ENCODE measurements around the gene SLC15A3.

- no peak for TF ChIP-seq CTCF (IDR thresholded peaks at IDR 0.05; ENCODE audit: low read length)
- no peak for TF ChIP-seq EZH2 (IDR thresholded peaks at IDR 0.05; ENCODE audit: borderline replicate concordance, low read length)
Measured at GRCh38 chr11:60935676-60936442, 16.1 kb downstream of the SLC15A3 start.
